ENCODE data around the gene DENND6A.
"Not testable (repeated sequence)": the region's sequence is repeated elsewhere in the genome, so short reads cannot be mapped to it uniquely, and the experiment has no call there.

Gene DENND6A

GRCh38 chr3:57694146-57694545, 1.3 kb upstream of the DENND6A start:
- TF ChIP-seq CTCF (IDR thresholded peaks at IDR 0.05; ENCODE audit: insufficient read depth, missing control alignments) = no peak

GRCh38 chr3:57692133-57692395, 813 bp downstream of the DENND6A start:
- not testable (repeated sequence) for FAIRE-seq; DNase-seq (ENCODE audit: insufficient read length, low spot score)

More at GRCh38 chr3:57694146-57694545, 1.3 kb upstream of the DENND6A start:
- FAIRE-seq (no peak), DNase-seq (ENCODE audit: insufficient read length, low spot score) (no peak)

GRCh38 chr3:57691411-57692132, 1.3 kb downstream of the DENND6A start:
- DNase-seq (ENCODE audit: insufficient read length, low spot score) (no peak), FAIRE-seq (no peak)
- no peak for TF ChIP-seq CTCF (IDR thresholded peaks at IDR 0.05; ENCODE audit: insufficient read depth, missing control alignments)

GRCh38 chr3:57689367-57690053, 3.4 kb downstream of the DENND6A start:
- DNase-seq (ENCODE audit: insufficient read length, low spot score) (no peak), FAIRE-seq (no peak)
- TF ChIP-seq CTCF (IDR thresholded peaks at IDR 0.05; ENCODE audit: insufficient read depth, missing control alignments) = no peak

GRCh38 chr3:57688291-57688690, 4.6 kb downstream of the DENND6A start:
- FAIRE-seq (no peak), DNase-seq (ENCODE audit: insufficient read length, low spot score) (no peak)
- TF ChIP-seq CTCF (IDR thresholded peaks at IDR 0.05; ENCODE audit: insufficient read depth, missing control alignments) = no peak

GRCh38 chr3:57683286-57683685, 9.6 kb downstream of the DENND6A start:
- no peak for TF ChIP-seq CTCF (IDR thresholded peaks at IDR 0.05; ENCODE audit: insufficient read depth, missing control alignments)
- FAIRE-seq (no peak), DNase-seq (ENCODE audit: insufficient read length, low spot score) (no peak)

GRCh38 chr3:57682284-57682683, 10.6 kb downstream of the DENND6A start:
- TF ChIP-seq CTCF (IDR thresholded peaks at IDR 0.05; ENCODE audit: insufficient read depth, missing control alignments) = no peak
- DNase-seq (ENCODE audit: insufficient read length, low spot score) = no peak
- FAIRE-seq = no peak
